ENCODE results near the gene F10. TPM values are rescaled to one million over a fixed set of nuclear protein-coding genes. Genes with fewer than 3 reads are reported as not detected.
"Not testable (repeated sequence)": the region's sequence is repeated elsewhere in the genome, so short reads cannot be mapped to it uniquely, and the experiment has no call there.

F10 gene
- total RNA-seq, 1 experiment from 2014 or later = 0.10 TPM

DNA sequence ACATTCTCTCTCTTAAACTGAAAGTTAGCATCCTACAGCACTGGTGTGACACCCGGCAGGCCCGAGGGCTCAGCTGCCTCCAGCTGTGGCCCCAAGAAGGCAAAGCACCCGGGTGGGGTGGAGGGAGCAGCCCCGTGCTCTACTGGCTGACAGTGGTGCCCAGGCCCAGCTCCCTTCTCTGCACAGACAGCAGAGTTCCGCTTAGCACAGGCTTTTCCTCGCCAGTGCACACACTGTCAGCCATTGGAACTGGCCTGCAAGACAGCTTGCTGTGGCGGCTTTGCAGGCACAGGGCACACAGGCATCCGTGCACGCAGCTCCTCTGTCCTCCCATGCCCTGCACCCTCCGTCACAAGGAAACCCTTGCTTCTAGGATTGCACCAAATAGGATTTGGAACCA is 20.3 kb upstream of the F10 start:
- DNase-seq (ENCODE audit: low read depth) = not testable (repeated sequence)

DNA sequence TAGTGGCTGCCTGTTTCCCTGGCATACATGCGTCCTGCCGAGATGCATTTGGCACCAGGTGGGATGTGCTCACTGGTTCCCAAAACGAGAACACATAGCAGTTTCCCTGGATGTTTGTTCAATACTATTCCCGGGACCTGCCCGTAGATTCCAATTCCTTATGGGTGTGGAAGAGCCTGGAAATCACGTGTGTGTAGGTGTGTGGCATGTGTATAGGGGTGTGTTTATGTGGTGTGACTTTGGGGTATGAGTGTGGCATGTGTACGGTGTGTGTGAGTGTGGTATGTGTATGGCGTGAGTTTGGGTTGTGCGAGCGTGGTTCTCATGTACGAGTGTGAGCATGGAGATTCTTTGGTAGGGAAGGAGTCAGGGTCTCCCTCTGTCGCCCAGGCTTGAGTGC is 19.9 kb upstream of the F10 start:
- DNase-seq (ENCODE audit: low read depth) = no peak

DNA sequence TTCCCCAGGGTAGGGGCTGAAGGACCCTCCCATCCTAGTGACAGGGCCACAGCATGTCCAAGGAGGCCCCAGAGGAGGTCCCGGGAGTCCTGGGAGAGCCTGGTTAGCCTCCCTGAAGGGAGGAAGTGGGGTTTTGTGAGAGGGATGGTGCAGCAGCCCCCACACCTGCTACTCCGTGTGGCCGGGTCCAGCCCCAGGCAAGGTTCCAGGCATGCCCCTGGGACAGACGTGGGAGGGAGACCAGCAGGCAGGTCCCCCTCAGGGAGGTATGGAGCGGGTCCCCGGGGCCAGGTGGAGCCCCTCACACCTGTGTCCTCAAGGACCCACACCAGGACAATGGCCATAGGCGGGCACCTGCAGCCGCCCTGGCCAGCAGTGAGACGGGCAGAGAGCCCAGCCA is 19.0 kb upstream of the F10 start:
- no peak for DNase-seq (ENCODE audit: low read depth)

DNA sequence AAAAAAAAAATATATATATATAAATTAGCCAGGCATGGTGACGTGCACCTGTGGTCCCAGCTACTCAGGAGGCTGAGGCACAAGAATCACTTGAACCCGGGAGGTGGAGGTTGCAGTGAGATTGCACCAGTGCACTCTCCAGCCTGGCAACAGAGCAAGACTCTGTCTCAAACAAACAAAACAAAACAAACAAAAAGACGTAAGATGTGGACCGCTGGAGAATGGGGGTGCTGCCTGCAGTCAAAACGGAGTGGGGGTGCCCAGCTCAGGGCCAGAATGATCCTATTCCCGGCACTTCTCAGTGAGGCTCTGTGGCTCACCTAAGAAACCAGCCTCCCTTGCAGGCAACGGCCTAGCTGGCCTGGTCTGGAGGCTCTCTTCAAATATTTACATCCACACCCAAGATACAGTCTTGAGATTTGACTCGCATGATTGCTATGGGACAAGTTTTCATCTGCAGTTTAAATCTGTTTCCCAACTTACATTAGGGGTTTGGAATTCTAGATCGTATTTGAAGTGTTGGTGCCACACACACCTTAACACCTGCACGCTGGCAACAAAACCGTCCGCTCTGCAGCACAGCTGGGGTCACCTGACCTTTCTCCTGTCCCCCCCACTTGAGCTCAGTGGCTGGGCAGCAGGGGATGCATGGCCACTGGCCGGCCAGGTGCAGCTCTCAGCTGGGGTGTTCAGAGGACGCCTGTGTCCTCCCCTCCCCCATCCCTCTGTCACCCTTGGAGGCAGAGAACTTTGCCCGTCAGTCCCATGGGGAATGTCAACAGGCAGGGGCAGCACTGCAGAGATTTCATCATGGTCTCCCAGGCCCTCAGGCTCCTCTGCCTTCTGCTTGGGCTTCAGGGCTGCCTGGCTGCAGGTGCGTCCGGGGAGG is 17.3 kb upstream of the F10 start, which contains the start of gene F7:
F7 (plus strand) TSS at position 760 of the 889 bp plus-strand sequence; CDS start at position 811, 51 bp downstream.
- DNase-seq (ENCODE audit: low read depth) = no peak

DNA sequence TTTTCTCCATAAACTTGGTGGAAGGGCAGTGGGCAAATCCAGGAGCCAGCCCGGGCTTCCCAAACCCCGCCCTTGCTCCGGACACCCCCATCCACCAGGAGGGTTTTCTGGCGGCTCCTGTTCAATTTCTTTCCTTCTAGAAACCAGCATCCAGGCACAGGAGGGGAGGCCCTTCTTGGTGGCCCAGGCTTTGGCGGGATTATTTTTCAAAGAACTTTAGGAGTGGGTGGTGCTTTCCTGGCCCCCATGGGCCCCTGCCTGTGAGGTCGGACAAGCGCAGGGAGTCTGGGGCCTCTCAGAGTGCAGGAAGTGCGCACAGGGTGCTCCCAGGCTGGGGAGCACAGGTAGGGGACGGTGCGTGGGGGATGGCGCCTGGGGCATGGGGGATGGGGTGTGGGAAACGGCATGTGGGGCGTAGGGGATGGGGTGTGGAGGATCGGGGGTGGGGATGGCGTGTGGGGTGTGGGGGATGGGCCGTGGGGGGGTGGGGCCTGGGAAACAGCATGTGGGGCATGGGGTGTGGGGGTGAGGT is 16.6 kb upstream of the F10 start:
- no peak for DNase-seq (ENCODE audit: low read depth)

DNA sequence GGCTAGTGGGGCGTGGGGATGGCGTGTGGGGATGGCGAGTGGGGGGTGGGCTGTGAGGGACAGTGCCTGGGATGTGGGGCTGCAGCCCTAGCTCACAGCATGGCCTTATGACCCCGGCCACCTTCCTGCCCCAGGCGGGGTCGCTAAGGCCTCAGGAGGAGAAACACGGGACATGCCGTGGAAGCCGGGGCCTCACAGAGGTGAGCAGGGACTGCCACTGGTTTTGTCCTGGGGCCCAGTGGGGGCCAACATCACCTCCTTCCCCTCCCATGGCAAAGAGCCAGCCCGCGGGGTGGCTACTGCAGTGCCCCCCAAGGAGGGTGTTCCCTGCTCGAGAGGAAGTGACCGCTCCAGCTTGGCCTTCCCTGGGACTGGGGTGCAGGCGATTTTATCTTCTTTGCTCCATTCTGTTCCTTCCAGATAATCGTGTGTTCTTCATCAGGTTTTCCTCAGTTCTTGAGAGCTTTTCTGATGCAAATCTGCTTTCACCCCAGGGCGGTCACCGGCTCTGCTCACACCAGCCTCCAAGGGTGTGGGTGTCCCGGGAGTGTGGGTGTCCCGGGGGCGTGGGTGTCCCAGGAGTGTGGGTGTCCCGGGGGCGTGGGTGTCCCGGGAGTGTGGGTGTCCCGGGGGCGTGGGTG is 15.8 kb upstream of the F10 start:
- no peak for DNase-seq (ENCODE audit: low read depth)

DNA sequence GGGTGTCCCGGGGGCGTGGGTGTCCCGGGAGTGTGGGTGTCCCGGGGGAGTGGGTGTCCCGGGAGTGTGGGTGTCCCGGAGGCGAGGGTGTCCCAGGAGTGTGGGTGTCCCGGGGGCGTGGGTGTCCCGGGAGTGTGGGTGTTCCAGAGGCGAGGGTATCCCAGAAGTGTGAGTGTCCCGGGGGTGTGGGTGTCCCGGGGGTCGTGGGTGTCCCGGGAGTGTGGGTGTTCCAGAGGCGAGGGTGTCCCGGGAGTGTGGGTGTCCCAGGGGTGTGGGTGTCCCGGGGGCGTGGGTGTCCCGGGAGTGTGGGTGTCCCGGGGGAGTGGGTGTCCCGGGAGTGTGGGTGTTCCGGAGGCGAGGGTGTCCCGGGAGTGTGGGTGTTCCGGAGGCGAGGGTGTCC is 14.1 kb upstream of the F10 start:
- not testable (repeated sequence) for DNase-seq (ENCODE audit: low read depth)

DNA sequence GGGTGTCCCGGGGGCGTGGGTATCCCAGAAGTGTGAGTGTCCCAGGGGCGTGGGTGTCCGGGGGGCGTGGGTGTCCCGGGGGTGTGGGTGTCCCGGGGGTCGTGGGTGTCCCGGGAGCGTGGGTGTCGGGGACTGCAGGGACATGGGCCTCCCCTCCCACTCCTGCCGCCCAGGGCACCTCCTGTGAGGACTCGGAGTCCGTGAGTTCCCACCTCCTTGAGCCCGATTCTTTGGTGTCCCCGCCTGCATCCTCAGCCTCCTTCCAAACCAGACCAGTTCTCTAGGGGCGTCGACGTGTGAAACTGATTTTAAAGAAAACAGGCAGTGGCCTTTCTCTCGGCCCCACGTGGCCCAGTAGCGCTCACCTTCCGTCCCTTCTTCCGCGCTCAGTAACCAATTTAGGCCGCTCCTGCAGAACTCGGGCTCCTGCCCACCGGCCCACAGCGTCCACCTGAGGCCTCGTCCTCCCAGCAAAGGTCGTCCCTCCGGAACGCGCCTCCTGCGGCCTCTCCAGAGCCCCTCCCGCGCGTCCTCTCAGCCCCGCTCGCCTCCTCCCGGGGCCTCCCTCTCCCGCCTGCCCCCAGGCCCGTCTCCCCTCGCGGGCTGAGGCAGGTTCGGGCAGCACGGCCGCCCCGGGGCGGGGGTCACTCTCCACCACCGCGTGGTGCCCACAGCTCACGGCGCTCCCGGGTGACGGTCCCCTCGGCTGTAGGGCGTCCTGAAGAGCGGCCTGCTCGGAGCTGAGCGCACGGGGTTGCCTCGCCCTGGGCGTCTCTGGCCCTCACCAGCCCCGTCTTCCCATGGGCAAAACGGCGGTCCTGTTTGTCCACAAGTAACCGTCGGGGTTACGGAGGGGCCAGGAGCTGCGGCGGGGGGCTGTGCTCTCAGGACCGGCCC is 13.2 kb upstream of the F10 start:
- no peak for DNase-seq (ENCODE audit: low read depth)

DNA sequence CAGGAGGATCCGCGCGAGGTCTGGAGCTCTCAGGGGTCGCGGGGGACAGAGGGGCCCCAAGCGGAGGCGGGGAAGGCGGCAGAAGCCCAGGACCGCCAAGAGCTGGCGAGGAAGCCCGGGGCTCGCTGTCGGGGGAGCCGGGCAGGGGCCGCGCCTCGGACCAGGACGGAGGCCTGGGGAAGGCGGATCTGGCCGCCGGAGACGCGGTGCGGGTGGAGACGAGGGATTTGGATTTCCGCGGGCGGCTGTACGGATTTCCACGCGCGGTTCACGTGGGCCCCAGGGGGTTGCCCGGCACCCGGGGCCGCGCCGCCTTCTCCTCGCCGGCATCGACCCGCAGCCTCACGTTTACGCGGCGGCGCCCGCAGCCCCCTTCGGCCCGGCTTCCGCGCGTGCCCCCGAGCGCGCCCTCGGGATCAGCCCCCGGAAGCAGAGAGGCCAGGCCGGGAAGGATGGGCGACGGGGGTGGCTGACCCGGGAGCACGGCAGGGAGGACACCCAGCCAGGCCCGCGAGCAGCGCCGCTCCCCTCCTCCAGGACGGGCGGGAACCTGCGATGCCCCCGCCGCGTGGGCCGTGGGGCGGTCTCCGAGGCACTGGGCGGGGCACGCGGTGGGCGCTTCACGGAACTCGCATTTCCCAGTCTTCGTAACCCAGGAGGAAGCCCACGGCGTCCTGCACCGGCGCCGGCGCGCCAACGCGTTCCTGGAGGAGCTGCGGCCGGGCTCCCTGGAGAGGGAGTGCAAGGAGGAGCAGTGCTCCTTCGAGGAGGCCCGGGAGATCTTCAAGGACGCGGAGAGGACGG is 12.3 kb upstream of the F10 start:
- no peak for DNase-seq (ENCODE audit: low read depth)

DNA sequence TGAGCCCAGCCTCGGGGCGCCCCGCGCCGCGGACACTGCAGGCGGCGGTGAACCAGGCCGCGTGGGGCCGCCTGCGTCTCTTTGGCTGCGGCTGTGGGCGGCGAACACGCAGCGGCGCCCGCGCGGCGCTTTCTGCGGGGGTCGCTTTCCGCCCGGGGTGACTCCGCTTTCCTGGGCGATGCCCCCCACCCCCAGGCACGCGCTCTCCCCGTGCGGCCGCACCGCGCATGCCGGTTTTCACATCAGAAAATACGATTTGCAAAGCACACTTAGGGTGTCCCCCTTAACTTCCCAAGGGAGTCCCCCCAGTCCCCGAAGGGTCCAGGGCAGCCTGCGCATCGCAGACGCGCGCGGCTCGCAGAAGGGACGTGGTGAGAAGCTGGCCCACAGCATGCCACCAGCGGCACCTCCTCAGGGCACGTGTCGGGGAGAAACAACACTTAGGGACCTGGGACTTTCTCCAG is 11.7 kb upstream of the F10 start:
- DNase-seq (ENCODE audit: low read depth) = no peak

DNA sequence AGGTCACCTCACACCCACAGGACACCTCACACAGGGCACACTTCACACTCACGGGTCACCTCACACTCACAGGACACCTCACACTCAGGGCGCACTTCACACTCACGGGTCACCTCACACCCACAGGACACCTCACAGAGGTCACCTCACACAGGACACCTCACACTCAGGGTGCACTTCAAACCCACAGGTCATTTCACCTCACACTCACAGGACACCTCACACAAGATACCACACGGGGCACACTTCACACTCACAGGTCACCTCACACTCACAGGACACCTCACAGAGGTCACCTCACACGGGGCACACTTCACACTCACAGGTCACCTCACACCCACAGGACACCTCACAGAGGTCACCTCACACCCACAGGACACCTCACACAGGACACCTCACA is 10.8 kb upstream of the F10 start:
- not testable (repeated sequence) for DNase-seq (ENCODE audit: low read depth)

DNA sequence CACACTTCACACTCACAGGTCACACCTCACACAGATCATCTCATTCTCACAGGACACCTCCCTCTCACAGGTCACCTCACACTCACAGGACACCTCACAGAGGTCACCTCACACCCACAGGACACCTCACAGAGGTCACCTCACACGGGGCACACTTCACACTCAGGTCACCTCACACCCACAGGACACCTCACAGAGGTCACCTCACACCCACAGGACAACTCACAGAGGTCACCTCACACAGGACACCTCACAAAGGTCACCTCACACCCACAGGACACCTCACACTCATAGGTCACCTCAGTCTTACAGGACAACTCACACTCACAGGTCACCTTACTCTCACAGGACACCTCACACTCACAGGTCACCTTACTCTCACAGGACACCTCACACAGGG is 10.1 kb upstream of the F10 start:
- not testable (repeated sequence) for DNase-seq (ENCODE audit: low read depth)

DNA sequence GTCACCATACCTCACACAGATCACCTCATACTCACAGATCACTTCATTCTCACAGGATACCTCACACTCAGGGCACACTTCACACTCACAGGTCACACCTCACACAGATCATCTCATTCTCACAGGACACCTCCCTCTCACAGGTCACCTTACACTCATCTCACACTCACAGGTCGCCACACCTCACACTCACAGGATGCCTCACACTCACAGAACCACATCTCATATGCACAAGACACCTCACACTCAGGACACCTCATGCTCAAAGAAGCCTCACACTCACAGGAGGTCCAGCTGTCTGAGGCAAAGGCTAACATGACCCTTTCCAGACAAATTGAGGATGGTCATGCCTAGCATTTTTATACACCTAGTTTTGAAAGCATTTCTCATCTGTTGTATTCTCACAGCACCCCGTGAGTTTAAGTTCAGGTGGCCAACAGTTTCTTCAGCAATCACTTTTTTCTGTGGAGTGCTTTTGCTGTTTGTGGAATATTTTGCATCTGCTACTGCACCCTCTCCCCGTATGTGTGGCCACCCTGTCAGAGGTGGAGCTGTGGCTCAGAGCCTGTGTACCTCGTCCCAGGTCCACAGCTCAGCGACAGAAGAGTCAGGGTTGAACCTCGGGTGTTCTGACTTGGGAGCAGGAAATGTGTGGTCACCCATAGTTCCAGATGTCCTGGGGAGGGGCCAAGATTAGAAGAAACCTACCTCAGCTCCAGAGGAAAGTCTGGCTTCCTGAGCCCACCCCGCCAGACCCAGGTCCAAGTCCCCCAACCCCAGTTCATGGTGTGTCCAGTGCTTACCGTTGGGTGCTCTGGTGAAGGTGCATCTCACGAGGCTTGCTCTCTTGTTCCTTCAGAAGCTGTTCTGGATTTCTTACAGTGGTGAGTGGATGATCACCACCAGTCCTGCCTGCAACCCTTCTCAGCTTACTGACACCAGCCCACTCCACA is 9.4 kb upstream of the F10 start:
- no peak for DNase-seq (ENCODE audit: low read depth)

DNA sequence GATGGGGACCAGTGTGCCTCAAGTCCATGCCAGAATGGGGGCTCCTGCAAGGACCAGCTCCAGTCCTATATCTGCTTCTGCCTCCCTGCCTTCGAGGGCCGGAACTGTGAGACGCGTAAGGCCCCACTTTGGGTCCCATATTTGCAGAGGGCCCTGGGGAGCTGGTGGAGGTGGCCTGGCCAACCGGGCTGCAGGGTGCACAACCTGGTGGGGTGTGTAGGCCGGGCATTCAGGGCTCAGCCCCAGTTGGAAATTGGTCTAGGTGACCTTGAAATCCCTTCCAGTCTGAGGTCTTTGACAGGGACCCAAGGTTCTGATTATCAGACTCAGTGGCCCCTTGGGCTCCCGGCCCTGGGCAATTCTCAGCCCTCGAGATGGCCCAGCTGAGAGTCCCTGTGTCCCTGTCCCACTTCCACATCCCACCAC is 8.7 kb upstream of the F10 start:
- DNase-seq (ENCODE audit: low read depth) = no peak

DNA sequence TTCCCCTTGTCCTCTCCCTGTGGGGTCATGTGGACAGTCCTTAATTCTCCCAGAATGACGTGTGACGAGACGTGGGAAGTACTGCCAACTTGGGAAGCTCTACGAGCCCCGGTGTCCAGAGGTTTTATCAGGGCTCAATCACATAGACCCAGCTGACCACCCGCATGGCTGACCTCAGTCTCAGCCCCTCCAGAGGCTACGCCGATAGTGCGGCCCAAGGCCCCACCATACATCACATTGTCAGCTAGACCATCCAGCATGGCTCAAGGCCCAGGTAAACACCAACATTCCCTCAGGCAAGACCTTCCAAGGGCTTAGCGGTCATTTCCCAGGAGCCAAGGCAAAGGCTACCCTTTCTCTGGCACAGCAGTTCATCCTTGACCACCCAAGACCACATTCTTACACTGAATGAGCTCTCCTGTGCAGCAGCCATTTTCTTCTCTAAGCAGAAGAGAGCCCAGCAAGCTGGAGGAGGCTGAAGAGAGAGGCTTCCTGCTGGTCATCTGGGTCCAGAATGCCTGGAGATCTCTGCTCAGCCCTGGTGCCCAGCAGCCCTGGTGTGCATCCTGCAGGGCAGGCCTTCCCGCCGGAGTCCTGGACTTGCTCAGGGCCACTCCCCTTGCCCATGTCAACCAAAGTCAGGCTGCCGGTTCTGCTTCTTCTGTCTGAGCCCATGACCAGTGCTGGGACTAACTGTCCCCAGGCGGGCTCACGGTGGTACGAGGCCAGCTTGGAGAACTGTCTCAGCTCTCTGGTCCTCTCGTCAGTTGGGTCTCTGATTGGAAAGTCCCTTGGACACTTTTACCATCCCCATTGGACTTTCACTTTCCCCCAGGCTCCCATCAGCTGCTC is 7.9 kb upstream of the F10 start:
- no peak for DNase-seq (ENCODE audit: low read depth)

DNA sequence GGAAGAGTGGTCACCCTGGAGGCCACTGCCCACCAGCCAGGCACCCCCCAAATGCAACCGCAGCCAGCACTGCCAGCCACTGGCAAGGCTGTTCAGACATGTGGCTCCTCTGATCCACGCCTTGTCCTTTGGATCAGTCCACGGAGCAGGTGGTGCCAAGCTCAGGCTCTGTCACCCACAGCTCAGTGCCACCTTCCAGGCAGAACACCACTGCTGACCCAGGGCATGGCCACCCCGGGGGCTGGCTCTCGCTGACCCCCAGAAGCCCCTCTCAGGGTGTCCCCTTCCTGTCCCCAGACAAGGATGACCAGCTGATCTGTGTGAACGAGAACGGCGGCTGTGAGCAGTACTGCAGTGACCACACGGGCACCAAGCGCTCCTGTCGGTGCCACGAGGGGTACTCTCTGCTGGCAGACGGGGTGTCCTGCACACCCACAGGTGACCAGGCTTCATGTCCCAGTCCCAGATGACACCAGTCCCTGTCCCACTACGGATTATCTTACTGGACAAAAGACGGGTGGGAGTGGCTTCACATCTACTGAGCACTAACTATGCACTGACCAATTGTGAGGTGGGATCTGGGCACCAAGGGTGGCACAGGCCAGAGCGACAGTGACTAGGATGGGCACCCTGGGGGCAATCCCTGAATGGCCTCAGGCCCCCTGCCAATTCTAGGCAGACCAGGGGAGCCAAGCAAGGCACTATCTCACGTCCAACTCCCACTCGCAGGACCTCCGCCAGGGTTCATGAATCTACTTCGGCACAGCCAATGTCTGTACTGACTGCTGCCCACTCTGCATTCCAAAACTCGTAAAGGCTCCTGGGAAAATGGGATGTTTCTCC is 7.0 kb upstream of the F10 start:
- no peak for DNase-seq (ENCODE audit: low read depth)

DNA sequence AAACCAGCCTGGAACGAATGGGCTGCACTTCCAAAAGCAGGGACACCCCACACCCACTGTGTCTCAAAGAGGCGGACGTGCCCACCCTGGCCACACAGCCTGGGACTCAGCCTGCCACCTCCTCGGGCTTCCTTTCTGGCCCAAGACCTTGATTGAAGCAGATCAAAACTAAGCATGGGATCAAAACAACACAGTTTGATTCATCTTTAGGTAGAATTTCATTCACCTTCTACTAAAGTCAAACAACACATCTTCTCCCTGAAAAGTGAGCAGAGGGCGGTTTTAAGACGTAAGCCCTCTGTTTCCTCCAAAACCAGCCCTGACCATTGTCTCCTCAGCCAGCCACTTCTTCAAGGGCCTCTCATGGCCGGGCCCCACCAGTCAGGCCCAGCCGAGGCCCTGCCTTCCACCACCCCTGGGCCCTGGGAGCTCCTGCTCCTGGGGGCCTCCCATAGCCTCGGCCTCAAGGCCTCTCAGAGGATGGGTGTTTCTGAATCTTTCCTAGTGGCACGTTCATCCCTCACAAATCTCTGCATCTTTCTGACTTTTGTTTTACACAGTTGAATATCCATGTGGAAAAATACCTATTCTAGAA is 6.3 kb upstream of the F10 start:
- no peak for DNase-seq (ENCODE audit: low read depth)

Data from M059J (cell line).